ENCODE results near the gene IL1RL2.

GRCh38 chr2:102217032-102217431 lies 30.2 kb downstream of the IL1RL2 start:
- no peak for TF ChIP-seq CTCF (conservative IDR thresholded peaks at IDR 0.05; ENCODE audit: low read depth, low read length)
- no peak for TF ChIP-seq EZH2 (IDR thresholded peaks at IDR 0.05; ENCODE audit: borderline replicate concordance, low read depth, low read length, poor library complexity, severe bottlenecking)
